GM18858 (cell line): ENCODE data around the gene STX12.

Experiments used
- ATAC-seq: cut with Tn5 transposase; IDR thresholded peaks from one replicate; pipeline ENCODE4 v1.9.1; 2021; ENCODE audit not compliant: unreplicated experiment

Gene STX12

GRCh38 chr1:27772932-27773825 is at the start of gene STX12:
Gene STX12, plus strand, starts transcription at chr1:27773219. Its CDS starts 89 bp downstream, at chr1:27773308.
- ATAC-seq = peak; percentile 79

- no peak for ATAC-seq
These were observed 48.1 kb upstream of the STX12 start for GRCh38 chr1:27724961-27725373.

- peak; percentile 91 for ATAC-seq
These were observed 47.4 kb upstream of the STX12 start, which contains the start of gene FAM76A for GRCh38 chr1:27725374-27726172. Gene FAM76A, plus strand, starts transcription at chr1:27725961. Its CDS starts 120 bp downstream, at chr1:27726081.

- ATAC-seq = peak; percentile 12
These were observed 46.6 kb upstream of the STX12 start for GRCh38 chr1:27726173-27727044.

- no peak for ATAC-seq
These were observed 45.9 kb upstream of the STX12 start for GRCh38 chr1:27727126-27727525.

GRCh38 chr1:27736252-27736651 is 36.8 kb upstream of the STX12 start:
- no peak for ATAC-seq

GRCh38 chr1:27741121-27741520 is 31.9 kb upstream of the STX12 start:
- no peak for ATAC-seq

GRCh38 chr1:27744556-27744955 is 28.5 kb upstream of the STX12 start:
- ATAC-seq = no peak

- no peak for ATAC-seq
These were observed 27.6 kb upstream of the STX12 start for GRCh38 chr1:27745466-27745865.

- no peak for ATAC-seq
These were observed 20.7 kb upstream of the STX12 start for GRCh38 chr1:27752360-27752759.

- ATAC-seq = no peak
These were observed 17.7 kb upstream of the STX12 start for GRCh38 chr1:27755286-27755685.

GRCh38 chr1:27755865-27756264 is 17.2 kb upstream of the STX12 start:
- no peak for ATAC-seq

GRCh38 chr1:27759236-27759635 is 13.8 kb upstream of the STX12 start:
- ATAC-seq = no peak

GRCh38 chr1:27760426-27760825 is 12.6 kb upstream of the STX12 start:
- ATAC-seq = no peak

GRCh38 chr1:27762033-27762432 is 11.0 kb upstream of the STX12 start:
- ATAC-seq = no peak

GRCh38 chr1:27763358-27763757 is 9.7 kb upstream of the STX12 start:
- no peak for ATAC-seq

- no peak for ATAC-seq
These were observed 2.7 kb upstream of the STX12 start for GRCh38 chr1:27770293-27770830.

- no peak for ATAC-seq
These were observed 735 bp upstream of the STX12 start for GRCh38 chr1:27772036-27772931.

GRCh38 chr1:27773826-27774445 is 917 bp downstream of the STX12 start:
- no peak for ATAC-seq
